ENCODE data around the gene CHP2. TPM values are rescaled to one million over a fixed set of nuclear protein-coding genes. Genes with fewer than 3 reads are reported as not detected.

The CHP2 gene
- total RNA-seq, 1 experiment from 2014 or later: 1.4 TPM

DNA sequence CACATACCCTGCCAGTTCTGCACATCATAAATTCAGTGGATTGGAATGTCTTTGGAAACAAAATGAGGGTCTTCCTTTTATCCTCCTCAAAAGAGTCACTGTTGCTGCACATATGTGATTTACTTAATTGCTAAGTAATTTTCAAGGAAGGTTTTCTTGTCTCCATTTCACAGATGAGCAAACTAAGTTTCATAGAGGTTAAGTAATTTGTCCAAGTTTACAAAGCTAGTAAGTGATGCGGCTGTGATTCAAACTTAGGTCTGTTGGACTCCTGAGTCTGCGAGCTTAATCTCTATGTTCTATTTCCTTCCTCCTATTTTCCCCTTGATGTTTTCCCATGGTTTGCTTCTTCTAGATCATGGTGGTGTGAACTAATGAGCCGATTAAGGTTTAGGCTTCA is 28.1 kb upstream of the CHP2 start:
- peaks cover 0 to 6% (median 6%) of the 10 kb centered on the region in 3 experiments; a peak in 2 of 7 replicates for H3K36me3 Mint-ChIP-seq (ENCODE audit: insufficient read depth in 1 of 3, low read depth in 3 of 3)

More for the DNA sequence above, 28.1 kb upstream of the CHP2 start:
- no peaks in the 10 kb centered on the region for H3K79me1 ChIP-seq (ENCODE audit: insufficient read depth, low read depth, low read length, poor library complexity, severe bottlenecking)
- no peak overlapping the region for H3K9ac ChIP-seq (ENCODE audit: extremely low read depth, insufficient read length, low read length)
- no peak overlapping the region for H3K4me2 ChIP-seq (ENCODE audit: insufficient read depth, insufficient read length, low read length)
- Mint-ChIP-seq H3K27ac (no peak overlapping the region), H3K4me3 (no peak overlapping the region), H3K4me1 (peaks cover 11 to 17% of the 10 kb centered on the region in 2 experiments), H3K9me3 (peaks cover 8 to 11% of the 10 kb centered on the region in 2 experiments), H3K27me3 (ENCODE audit: low read depth) (peaks cover 9% of the 10 kb centered on the region)
- H3K27ac ChIP-seq (ENCODE audit: insufficient read length, low read depth, low read length): no peak overlapping the region
- H4K91ac ChIP-seq (ENCODE audit: insufficient read length, low read depth, low read length): no peak overlapping the region
- H3K23me2 ChIP-seq (ENCODE audit: insufficient read length, low read depth, low read length, poor library complexity, severe bottlenecking): no peaks in the 10 kb centered on the region
- no peak overlapping the region for H2BK5ac ChIP-seq (ENCODE audit: insufficient read length, low read length)
- no peak overlapping the region for H3K14ac ChIP-seq (ENCODE audit: insufficient read depth, low read length)
- H3K4me1 ChIP-seq (ENCODE audit: insufficient read depth, low read length): no peaks in the 10 kb centered on the region; the same call in 1 of the 2 replicates
- no peak overlapping the region for H2BK12ac ChIP-seq (ENCODE audit: insufficient read length, low read depth, low read length)
- TF ChIP-seq, protein P1, sequence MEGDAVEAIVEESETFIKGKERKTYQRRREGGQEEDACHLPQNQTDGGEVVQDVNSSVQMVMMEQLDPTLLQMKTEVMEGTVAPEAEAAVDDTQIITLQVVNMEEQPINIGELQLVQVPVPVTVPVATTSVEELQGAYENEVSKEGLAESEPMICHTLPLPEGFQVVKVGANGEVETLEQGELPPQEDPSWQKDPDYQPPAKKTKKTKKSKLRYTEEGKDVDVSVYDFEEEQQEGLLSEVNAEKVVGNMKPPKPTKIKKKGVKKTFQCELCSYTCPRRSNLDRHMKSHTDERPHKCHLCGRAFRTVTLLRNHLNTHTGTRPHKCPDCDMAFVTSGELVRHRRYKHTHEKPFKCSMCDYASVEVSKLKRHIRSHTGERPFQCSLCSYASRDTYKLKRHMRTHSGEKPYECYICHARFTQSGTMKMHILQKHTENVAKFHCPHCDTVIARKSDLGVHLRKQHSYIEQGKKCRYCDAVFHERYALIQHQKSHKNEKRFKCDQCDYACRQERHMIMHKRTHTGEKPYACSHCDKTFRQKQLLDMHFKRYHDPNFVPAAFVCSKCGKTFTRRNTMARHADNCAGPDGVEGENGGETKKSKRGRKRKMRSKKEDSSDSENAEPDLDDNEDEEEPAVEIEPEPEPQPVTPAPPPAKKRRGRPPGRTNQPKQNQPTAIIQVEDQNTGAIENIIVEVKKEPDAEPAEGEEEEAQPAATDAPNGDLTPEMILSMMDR (conservative IDR thresholded peaks at IDR 0.05): no peak
- no peaks in the 10 kb centered on the region for H3K79me2 ChIP-seq (ENCODE audit: insufficient read depth, low read length)
- no peak overlapping the region for H4K5ac ChIP-seq (ENCODE audit: insufficient read length, low read depth, low read length)
- no peak overlapping the region for H2BK15ac ChIP-seq (ENCODE audit: low read depth, low read length)
- H2BK120ac ChIP-seq (ENCODE audit: low read depth, low read length, poor library complexity, severe bottlenecking): no peak overlapping the region
- no peaks in the 10 kb centered on the region for H4K20me1 ChIP-seq (ENCODE audit: control insufficient read depth, insufficient read depth, insufficient read length)
- no peak overlapping the region for H3T11ph ChIP-seq (ENCODE audit: low read length)
- H2BK20ac ChIP-seq (ENCODE audit: low read depth, low read length, poor library complexity, severe bottlenecking): no peak overlapping the region
- WGBS (ENCODE audit: extremely low coverage, insufficient read length, low lambda C conversion rate): no CpG with 5 or more reads among the region's 3 CpGs
- no peaks in the 10 kb centered on the region for H3K27me3 ChIP-seq (ENCODE audit: insufficient read depth, low read length)
- no peak overlapping the region for H4K8ac ChIP-seq (replicated peaks; ENCODE audit: insufficient read length, low read depth, low read length)
- no peak overlapping the region for H2AFZ ChIP-seq (ENCODE audit: low read length)
- DNase-seq: no peak
- H2AK5ac ChIP-seq (ENCODE audit: insufficient read length, low read length): no peak overlapping the region
- H3K4ac ChIP-seq (ENCODE audit: low read depth, low read length): no peak overlapping the region
- no peak overlapping the region for H3K56ac ChIP-seq (ENCODE audit: insufficient read length, low read depth, low read length)
- no peaks in the 10 kb centered on the region for H3K9me3 ChIP-seq (ENCODE audit: control insufficient read depth, low read depth, low read length)
- no peak overlapping the region for H3K23ac ChIP-seq (ENCODE audit: insufficient read length, low read depth, low read length)
- no peak overlapping the region for H3K18ac ChIP-seq (ENCODE audit: insufficient read length, low read depth, low read length)
